GM21526 (cell line): ENCODE results near the gene RND2.

Source experiments
- ATAC-seq: cut with Tn5 transposase; IDR thresholded peaks from one replicate; pipeline ENCODE4 v1.9.1; 2021; ENCODE audit warnings: moderate library complexity; ENCODE audit not compliant: unreplicated experiment, low FRiP score

RND2 gene

GRCh38 chr17:43003542-43004172 is 21.4 kb upstream of the RND2 start:
- no peak for ATAC-seq

GRCh38 chr17:43006639-43007551 is 18.1 kb upstream of the RND2 start, which contains the start of gene IFI35:
Gene IFI35, plus strand, starts transcription at chr17:43006784. Its CDS starts 164 bp downstream, at chr17:43006948.
- ATAC-seq, result peak; percentile 69

- ATAC-seq, result no peak
These were observed 14.2 kb upstream of the RND2 start for GRCh38 chr17:43010667-43011308.

GRCh38 chr17:43011728-43012472 is 13.1 kb upstream of the RND2 start:
- ATAC-seq, result no peak

GRCh38 chr17:43013296-43013695 is 11.7 kb upstream of the RND2 start:
- no peak for ATAC-seq

GRCh38 chr17:43014020-43014648 is 10.9 kb upstream of the RND2 start:
- no peak for ATAC-seq

GRCh38 chr17:43014649-43015542 is 10.1 kb upstream of the RND2 start:
- ATAC-seq, result no peak

GRCh38 chr17:43015579-43015978 is 9.5 kb upstream of the RND2 start:
- ATAC-seq, result no peak

- ATAC-seq, result no peak
These were observed 8.8 kb upstream of the RND2 start for GRCh38 chr17:43016216-43016615.

GRCh38 chr17:43018008-43018853 is 6.8 kb upstream of the RND2 start:
- ATAC-seq, result no peak

GRCh38 chr17:43018932-43019331 is 6.1 kb upstream of the RND2 start:
- ATAC-seq, result no peak

- no peak for ATAC-seq
These were observed 5.6 kb upstream of the RND2 start for GRCh38 chr17:43019418-43019817.

- no peak for ATAC-seq
These were observed 4.9 kb upstream of the RND2 start for GRCh38 chr17:43020030-43020621.

GRCh38 chr17:43020789-43021740 is 4.0 kb upstream of the RND2 start:
- ATAC-seq, result no peak

- no peak for ATAC-seq
These were observed 3.1 kb upstream of the RND2 start, which contains the start of gene VAT1 for GRCh38 chr17:43021741-43022512. Gene VAT1, minus strand, starts transcription at chr17:43022385. Its CDS starts 63 bp downstream, at chr17:43022322.

- ATAC-seq, result no peak
These were observed 243 bp downstream of the RND2 start for GRCh38 chr17:43025290-43025657.
